ENCODE results near the gene NUMBL.
"Not testable (repeated sequence)": the region's sequence is repeated elsewhere in the genome, so short reads cannot be mapped to it uniquely, and the experiment has no call there.

NUMBL gene

DNA sequence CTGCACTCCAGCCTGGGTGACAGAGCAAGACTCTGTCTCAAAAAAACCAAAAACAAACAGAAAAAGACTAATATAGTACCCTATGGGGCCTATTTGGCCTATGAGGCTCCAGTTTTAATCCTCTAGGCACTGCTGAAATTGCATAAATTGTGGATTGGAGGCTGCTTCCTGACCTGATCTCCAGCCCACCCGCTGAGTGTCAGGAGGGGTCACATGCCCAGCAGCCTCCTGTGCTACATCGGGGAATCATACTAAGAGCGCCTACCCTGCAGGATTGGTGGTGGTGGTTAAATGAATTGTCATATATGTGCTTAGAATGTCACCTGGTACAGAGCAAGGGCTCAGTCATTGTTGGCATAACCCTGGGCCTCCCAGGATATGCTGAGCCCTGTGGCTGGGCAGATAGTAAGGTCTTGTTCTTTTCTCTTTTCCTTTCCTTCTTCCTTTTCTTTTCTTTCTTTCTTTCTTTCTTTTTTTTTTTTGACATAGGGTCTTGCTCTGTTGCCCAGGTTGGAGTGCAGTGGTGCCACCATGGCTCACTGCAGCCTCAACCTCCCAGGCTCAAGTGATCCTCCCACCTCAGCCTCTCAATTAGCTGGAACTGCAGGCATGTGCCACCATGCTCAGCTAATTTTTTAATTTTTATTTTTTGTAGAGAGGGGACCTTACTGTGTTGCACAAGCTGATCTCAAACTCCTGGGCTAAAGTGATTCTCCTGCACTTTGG, 58.0 kb downstream of the NUMBL start:
- no peak for DNase-seq (ENCODE audit: low read depth in 2 of 3, low spot score in 1 of 3)

DNA sequence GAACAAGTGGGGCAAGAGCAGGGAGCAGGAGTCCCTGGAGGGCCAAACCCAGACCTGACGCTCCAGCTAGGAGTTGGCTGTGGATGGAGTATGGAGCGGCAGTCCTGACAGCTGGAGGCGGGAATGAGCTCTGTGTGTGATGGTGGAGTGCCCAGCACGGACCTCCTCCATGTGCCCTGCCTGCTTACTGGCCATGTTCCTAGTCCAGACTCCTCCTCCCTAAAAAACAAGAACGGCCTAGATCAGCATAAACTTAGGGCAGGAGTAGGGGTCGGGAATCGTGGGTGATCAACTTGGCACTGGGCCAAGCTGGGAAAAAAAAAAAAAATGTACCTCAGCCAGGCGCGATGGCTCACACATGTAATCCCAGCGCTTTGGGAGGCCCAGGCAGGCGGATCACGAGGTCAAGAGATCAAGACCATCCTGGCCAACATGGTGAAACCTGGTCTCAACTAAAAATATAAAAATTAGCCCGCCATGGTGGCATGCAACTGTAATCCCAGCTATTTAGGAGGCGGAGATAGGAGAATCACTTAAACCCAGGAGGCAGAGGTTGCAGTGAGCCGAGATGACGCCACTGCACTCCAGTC, 59.8 kb downstream of the NUMBL start:
- no peak for DNase-seq (ENCODE audit: low read depth in 2 of 3, low spot score in 1 of 3)

DNA sequence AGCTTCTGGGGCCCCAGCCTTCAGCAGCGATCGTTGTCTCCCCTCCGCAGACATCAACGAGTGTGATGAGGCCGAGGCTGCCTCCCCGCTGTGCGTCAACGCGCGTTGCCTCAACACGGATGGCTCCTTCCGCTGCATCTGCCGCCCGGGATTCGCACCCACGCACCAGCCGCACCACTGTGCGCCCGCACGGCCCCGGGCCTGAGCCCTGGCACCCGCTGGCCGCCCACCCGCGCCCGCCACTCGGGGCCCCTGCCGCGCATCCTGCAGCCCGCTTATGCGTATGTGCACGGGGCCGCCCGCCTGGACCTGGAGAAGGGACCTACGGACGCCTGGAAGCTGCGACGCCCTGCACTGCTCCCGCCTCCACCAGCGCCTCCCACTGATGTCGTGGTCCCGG, 61.1 kb downstream of the NUMBL start:
- no peak for DNase-seq (ENCODE audit: low read depth in 2 of 3, low spot score in 1 of 3)

DNA sequence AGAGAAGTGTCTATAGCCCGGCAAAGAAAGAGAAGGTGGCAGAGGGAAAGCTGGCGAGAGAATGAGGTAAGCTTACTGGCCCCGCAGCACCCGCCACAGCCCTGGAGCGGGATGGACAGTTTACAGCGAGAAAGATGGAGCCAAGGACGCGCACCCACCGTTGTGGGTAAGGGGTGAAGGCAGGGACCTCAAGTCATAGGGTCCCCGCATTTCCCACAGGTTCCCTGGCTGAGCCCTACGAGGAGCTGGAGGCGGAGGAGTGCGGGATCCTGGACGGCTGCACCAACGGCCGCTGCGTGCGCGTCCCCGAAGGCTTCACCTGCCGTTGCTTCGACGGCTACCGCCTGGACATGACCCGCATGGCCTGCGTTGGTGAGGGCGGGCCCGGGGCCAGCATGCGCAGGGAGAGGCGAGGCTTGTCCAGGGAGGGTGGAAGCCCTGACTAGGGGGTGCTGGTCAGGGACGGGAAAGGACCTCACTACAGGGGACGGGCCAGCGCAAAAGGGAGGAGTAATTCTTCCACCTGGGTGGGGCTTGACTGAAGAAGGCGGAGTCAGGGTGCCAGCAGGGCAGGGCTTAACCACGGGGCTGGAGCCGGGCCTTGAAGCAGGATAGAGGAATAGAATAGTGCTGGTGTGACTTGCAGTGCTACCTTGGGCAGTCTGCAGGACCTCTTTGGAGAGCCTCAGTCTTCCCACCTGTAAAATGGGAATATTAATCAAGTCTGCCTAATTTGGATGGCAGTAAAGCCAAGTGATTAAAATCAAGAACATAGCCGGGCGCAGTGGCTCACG, 62.8 kb downstream of the NUMBL start:
- DNase-seq (ENCODE audit: low read depth in 2 of 3, low spot score in 1 of 3), result no peak

DNA sequence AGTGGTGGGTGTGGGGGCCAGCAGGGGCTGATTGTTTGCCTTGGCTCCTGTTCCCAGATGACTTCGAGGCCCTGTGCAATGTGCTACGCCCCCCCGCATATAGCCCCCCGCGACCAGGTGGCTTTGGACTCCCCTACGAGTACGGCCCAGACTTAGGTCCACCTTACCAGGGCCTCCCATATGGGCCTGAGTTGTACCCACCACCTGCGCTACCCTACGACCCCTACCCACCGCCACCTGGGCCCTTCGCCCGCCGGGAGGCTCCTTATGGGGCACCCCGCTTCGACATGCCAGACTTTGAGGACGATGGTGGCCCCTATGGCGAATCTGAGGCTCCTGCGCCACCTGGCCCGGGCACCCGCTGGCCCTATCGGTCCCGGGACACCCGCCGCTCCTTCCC, 63.5 kb downstream of the NUMBL start:
- no peak for DNase-seq (ENCODE audit: low read depth in 2 of 3, low spot score in 1 of 3)

DNA sequence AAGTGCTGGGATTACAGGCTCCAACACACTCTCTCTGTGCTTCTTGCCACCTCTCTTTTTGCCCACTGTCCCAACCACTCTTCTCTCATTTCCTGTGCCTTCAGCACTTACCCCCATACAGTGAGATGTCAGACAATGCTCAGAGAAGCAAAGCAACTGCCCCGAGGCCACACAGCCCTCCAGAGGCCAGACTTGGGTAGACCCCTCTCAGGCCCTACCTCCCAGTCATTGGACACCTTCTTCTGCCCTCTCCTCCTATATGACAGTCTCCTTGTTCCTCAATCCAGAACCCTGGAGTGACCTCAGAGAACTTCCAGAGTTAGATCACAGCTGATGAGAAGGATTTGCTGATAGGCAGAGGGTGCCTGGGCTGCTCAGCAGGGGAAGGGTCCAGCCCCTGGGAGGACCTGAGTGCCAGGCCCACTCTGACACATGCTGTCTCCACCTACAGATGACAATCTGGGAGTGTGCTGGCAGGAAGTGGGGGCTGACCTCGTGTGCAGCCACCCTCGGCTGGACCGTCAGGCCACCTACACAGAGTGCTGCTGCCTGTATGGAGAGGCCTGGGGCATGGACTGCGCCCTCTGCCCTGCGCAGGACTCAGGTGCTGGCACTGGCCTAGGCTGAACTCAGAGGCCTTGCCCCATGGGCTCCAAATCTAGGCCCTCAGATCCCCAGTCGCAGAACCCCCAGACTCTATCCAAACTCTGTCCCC, 64.9 kb downstream of the NUMBL start:
- DNase-seq (ENCODE audit: low read depth in 2 of 3, low spot score in 1 of 3), result no peak

DNA sequence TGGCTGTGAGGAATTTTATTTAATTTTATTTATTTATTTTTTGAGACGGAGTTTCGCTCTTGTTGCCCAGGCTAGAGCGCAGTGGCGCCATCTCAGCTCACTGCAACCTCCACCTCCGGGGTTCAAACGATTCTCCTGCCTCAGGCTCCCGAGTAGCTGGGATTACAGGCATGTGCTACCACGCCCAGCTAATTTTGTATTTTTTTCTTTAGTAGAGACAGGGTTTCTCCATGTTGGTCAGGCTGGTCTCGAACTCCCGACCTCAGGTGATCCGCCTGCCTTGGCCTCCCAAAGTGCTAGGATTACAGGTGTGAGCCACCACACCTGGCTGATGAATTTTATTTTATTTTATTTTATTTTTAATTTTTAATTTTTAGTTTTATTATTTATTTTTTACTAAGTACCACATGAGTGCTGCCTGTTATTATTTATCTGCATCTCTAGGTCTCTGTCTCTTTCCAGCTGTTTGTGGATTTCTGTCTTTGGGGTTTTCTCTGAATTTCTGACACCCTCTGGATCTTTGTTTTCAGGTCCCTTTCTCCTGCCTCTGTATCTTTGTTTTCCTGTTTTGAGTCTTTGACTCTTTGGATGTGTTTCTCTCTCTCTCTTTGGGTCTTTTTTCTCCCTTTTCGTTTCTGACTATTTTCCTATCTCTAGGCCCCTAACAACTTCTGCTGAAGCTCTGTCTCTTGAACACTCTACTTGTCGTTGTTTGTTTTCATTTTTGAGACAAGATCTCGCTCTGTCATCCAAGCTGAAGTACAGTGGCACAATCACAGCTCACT, 65.9 kb downstream of the NUMBL start:
- DNase-seq (ENCODE audit: low read depth in 2 of 3, low spot score in 1 of 3), result not testable (repeated sequence)

DNA sequence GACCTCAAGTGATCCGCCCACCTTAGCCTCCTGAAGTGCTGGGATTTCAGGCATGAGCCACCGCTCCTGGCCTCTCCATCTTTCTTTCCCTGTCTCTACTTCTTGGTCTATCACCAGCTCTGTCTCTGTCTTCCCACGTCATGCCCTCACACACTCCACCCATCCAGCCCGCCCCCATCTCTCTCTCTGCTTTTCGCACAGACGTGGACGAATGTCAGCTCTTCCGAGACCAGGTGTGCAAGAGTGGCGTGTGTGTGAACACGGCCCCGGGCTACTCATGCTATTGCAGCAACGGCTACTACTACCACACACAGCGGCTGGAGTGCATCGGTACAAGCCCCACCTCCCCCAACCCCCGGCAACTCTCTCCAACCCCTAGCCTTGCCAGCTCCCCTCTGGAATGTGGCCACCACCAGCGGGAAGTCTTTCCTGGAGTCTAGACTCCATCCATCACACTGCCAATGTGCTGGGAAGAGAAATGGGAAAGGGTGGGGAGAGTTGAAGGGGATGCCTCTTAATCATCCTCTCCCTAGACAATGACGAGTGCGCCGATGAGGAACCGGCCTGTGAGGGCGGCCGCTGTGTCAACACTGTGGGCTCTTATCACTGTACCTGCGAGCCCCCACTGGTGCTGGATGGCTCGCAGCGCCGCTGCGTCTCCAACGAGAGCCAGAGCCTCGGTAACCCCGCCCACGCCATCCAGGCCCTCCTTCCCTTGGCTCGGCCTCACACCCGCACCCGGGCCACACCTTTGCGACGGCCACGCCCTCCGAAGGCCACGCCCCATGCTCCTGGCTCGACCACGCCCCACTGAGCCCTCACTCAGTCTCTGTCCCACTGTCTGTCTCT, 66.8 kb downstream of the NUMBL start:
- no peak for DNase-seq (ENCODE audit: low read depth in 2 of 3, low spot score in 1 of 3)

DNA sequence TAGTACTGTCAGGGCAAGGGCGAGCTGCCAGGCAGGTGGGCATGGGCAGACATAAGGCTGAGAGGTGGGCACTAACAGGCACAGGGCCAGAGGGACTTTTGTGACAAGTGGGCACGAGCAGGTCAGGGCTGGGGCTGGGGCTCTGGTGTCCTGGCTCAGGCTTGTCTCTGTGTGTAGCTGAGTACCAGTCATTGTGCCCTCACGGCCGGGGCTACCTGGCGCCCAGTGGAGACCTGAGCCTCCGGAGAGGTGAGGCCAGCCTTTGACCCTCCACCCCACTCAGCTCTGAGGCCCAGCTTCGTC, 67.7 kb downstream of the NUMBL start:
- DNase-seq (ENCODE audit: low read depth in 2 of 3, low spot score in 1 of 3), result no peak

DNA sequence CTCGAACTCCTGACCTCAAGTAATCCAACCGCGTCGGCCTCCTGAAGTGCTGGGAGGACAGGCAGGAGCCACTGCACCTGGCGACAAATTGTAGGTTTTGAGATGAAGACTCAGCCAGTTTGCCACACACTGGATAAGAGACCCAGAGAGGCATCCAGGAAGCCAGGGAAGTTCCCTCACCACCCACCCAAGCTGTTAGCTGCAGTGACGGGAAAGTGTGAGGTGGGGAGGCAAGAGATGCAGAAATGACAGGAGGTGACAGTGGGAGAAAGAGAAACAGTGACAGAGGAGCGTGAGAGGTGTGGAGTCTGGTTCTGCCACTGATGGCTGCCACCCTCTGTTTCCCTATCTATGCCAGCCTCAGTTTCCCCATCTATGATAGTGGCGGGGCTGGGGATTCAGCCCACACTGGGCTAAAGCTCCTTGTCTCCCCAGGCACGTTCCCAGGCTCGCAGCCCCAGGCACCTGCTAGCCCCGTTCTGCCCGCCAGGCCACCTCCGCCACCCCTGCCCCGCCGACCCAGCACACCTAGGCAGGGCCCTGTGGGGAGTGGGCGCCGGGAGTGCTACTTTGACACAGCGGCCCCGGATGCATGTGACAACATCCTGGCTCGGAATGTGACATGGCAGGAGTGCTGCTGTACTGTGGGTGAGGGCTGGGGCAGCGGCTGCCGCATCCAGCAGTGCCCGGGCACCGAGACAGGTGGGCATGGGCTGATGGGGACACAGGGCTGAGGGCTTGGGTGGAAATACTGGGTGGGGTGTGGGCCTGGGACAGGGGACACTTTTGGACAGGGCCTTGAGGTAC, 68.3 kb downstream of the NUMBL start:
- no peak for DNase-seq (ENCODE audit: low read depth in 2 of 3, low spot score in 1 of 3)

DNA sequence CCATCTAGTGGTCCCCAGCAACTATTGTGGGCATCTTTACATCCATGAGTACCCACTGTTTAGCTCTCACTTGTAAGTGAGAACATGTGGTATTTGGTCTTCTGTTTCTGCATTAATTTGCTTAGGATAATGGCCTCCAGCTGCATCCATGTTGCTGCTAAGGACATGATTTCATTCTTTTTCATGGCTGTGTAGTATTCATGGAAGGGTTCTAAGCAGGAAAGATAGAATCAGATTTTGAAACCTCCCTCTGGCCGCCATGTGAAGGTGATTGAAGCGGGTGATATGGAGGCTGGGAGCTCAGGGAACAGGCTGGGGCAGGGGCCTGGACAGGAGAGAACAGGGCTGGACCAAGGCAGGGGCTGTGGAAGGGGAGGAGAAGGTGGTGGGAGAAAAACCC, 69.2 kb downstream of the NUMBL start:
- no peak for DNase-seq (ENCODE audit: low read depth in 2 of 3, low spot score in 1 of 3)

DNA sequence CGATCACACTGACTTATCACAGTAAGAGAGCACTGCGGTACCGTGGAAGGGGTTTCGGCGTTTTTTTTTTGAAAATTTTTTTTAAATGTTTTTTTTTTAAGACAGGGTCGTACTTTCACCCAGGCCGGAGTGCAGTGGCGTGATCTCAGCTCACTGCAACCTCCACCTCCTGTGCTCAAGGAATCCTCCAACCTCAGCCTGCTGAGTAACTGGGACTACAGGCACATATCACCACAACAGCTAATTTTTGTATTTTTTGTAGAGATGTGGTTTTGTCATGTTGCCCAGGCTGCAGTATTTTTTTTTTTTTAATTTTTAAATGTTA, 70.3 kb downstream of the NUMBL start:
- DNase-seq (ENCODE audit: low read depth in 2 of 3, low spot score in 1 of 3), result no peak

DNA sequence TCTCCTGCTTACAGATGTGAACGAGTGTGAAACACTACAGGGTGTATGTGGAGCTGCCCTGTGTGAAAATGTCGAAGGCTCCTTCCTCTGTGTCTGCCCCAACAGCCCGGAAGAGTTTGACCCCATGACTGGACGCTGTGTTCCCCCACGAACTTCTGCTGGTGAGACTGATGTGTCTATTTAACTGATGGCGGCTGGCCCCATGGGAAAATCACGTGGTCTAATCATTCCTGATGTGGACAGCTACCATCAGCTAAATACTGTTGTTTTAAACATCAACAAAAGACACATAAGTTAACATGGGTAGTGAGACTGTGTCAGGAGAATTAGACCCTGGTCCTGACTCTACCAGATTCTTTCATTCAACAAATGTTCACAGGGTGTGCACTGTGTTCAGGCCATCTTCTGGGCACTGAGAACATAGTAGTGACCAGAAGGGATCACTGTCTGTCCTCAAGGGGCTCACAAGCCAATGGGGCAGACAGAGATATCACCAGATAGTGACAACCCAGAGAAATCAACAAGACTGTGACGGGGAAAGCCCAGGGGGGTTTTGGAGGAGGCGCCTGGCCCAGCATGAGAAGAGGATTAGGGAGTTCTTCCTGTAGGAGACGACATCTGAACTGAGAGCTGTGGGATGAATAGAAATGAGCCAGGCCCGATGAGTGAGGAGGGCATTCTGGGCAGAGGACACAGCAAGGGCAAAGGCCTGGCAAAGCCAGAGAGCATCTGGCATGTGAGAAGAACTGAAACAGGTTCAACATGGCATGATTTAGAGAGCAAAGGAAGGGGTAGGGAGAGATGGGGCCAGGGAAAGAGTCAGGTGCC, 70.9 kb downstream of the NUMBL start:
- no peak for DNase-seq (ENCODE audit: low read depth in 2 of 3, low spot score in 1 of 3)

DNA sequence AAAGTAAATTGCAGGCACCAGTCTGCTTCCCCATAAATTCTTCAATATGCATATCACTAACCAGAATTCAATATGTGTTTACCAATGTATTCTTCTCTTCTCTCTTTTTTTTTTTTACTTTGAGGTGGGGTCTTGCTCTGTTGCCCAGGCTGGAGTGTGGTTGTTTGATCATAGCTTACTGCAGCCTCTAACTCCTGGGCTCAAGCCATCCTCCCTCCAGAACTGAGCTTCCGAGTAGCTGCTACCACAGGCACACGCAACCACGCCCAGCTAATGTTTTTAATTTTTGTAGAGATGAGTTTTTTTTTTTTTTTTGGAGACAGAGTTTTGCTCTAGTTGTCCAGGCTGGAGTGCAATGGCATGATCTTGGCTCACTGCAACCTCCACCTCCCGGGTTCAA, 72.5 kb downstream of the NUMBL start:
- DNase-seq (ENCODE audit: low read depth in 2 of 3, low spot score in 1 of 3), result no peak

DNA sequence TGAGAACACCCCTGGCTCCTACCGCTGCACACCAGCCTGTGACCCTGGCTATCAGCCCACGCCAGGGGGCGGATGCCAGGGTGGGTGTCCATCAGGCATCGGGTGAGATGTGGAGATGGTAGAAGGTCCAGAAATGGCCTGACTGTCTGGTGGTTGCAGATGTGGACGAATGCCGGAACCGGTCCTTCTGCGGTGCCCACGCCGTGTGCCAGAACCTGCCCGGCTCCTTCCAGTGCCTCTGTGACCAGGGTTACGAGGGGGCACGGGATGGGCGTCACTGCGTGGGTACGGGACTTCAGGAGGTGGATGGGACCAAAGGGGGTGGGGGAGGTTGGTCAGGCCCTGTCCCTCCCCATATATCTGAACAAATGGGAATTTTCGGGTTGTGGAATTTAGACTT, 73.5 kb downstream of the NUMBL start:
- no peak for DNase-seq (ENCODE audit: low read depth in 2 of 3, low spot score in 1 of 3)

DNA sequence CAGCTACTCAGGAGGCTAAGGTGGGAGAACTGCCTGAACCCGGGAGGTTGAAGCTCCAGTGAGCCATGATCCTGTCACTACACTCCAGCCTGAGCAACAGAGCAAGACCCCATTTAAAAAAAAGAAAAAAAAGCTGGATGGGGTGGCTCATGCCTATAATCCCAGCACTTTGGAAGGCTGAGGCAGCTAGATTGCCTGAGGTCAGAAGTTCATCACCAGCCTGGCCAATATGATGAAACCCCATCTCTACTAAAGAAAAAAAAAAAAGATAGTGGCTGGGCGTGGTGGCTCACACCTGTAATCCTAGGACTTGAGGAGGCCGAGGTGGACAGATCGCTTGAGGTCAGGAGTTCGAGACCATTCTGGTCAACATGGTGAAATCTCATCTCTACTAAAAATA, 74.3 kb downstream of the NUMBL start:
- DNase-seq (ENCODE audit: low read depth in 2 of 3, low spot score in 1 of 3), result no peak
